GM23248 (cell line): Measurements from ENCODE around the gene MSMP.

ENCODE experiments used
- EZH2 ChIP-seq: fragments of 200-600 bp; sonication (generic); IDR thresholded peaks from 2 replicates; pipeline ENCODE4 v1.6.1; 2018; ENCODE audit warnings: antibody characterized with exemption, mild to moderate bottlenecking; ENCODE audit not compliant: insufficient read depth, poor library complexity, severe bottlenecking
- EZH2phosphoT487 ChIP-seq: fragments of 200-600 bp; sonication (generic); IDR thresholded peaks from 2 replicates; pipeline ENCODE4 v1.6.1; 2018; ENCODE audit warnings: antibody characterized with exemption, moderate library complexity, mild to moderate bottlenecking, low read depth; ENCODE audit not compliant: insufficient read depth

DNA sequence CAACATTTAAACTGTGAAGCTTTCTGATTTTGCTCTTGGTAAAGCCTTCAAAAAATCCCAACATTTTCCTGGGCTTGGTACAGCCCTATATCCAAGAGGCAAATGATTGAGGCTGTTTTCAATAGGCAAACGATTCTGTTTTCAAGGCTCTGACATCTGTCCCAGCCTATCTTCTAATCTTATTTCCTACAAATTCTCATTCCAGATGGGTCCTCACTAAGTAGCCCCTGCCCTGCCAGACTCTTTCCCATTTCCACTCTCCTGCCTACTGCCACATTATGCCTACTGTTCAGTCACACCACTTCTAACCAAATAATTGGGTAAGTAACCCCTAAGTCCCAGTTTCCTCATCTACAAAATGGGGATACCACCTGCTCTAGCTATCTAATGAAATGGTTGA, 8.5 kb downstream of the MSMP start:
- TF ChIP-seq EZH2phosphoT487 (no peak), EZH2 (no peak)
